ENCODE results near the gene AGER. TPM values are rescaled to one million over a fixed set of nuclear protein-coding genes. Genes with fewer than 3 reads are reported as not detected.

AGER gene
- total and polyA plus RNA-seq, 2 of the 4 experiments (the other 2 are of a cell fraction): 0.18 to 4.2 TPM

- Histone ChIP-seq H2AK5ac (ENCODE audit: low read depth, low read length) (no peak overlapping the region), H4K5ac (ENCODE audit: low read depth, low read length) (no peak overlapping the region), H3K27me3 (ENCODE audit: control insufficient read depth, insufficient read depth, low read length) (peaks cover 45% of the 10 kb centered on the region), H3K9ac (ENCODE audit: low read depth, low read length) (no peak overlapping the region), H3K36me3 (ENCODE audit: control insufficient read depth, insufficient read depth, low read length) (no peaks in the 10 kb centered on the region), H3K56ac (ENCODE audit: extremely low read depth, insufficient read depth, low read length) (no peak overlapping the region), H2AFZ (replicated peaks; ENCODE audit: low read length, poor library complexity) (no peak overlapping the region), H2AK9ac (replicated peaks; ENCODE audit: low read depth, low read length, poor library complexity) (no peak overlapping the region), H2BK15ac (ENCODE audit: low read depth, low read length) (no peak overlapping the region), H3K4me1 (ENCODE audit: control insufficient read depth, insufficient read depth, low read length) (no peaks in the 10 kb centered on the region), H3K4me3 (ENCODE audit: insufficient read depth, low read depth, low read length) (no peak overlapping the region), H3K27ac (ENCODE audit: insufficient read depth, low read length) (no peak overlapping the region), H3K9me3 (ENCODE audit: control insufficient read depth, insufficient read depth, low read length) (no peaks in the 10 kb centered on the region), H2BK120ac (ENCODE audit: low read depth, low read length) (no peak overlapping the region), H4K20me1 (ENCODE audit: insufficient read depth, low read length) (no peaks in the 10 kb centered on the region), H4K8ac (ENCODE audit: low read depth in 2 of 2, low read length in 2 of 2) (no peak overlapping the region), H3K23ac (ENCODE audit: low read depth, low read length) (no peak overlapping the region), H4K91ac (ENCODE audit: insufficient read depth, low read depth, low read length) (no peak overlapping the region), H2BK5ac (ENCODE audit: low read depth, low read length, poor library complexity, severe bottlenecking) (no peak overlapping the region), H3K79me1 (ENCODE audit: low read depth in 1 of 2, low read length in 2 of 2) (no peaks in the 10 kb centered on the region), H3K18ac (ENCODE audit: low read depth, low read length) (no peak overlapping the region), H2BK20ac (ENCODE audit: low read depth, low read length) (no peak overlapping the region), H3K14ac (replicated peaks; ENCODE audit: low read depth, low read length) (no peak overlapping the region), H3K9me1 (ENCODE audit: insufficient read depth, low read length) (no peaks in the 10 kb centered on the region), H3K4ac (ENCODE audit: low read depth, low read length) (no peak overlapping the region), H3K4me2 (ENCODE audit: low read depth, low read length) (no peak overlapping the region)
- POLR2A ChIA-PET (ENCODE audit: unreplicated experiment): no interaction called here
- in situ Hi-C loops (cut with MboI; ENCODE audit: low sequenced_read_pairs) (no loop called here), dilution Hi-C loops (cut with HindIII; ENCODE audit: low sequenced_read_pairs, unreplicated experiment) (no loop called here), intact Hi-C loops (cut with micrococcal nuclease) (no loop called here)
- ATAC-seq (ENCODE audit: low read depth) (no peak), DNase-seq (no peak)
- TF ChIP-seq RCOR1 (IDR thresholded peaks at IDR 0.05; ENCODE audit: insufficient replicate concordance, low read length): no peak
- no peak for TF ChIP-seq POLR2A (IDR thresholded peaks at IDR 0.05; ENCODE audit: low read depth, low read length)
- TF ChIP-seq SMC3 (IDR thresholded peaks at IDR 0.05; ENCODE audit: low read depth, low read length): no peak
- TF ChIP-seq MAZ (IDR thresholded peaks at IDR 0.05; ENCODE audit: borderline replicate concordance, low read depth, low read length): no peak
- no peak for TF ChIP-seq MXI1 (IDR thresholded peaks at IDR 0.05; ENCODE audit: borderline replicate concordance, low read depth, low read length)
- TF ChIP-seq NFE2L2 (IDR thresholded peaks at IDR 0.05; ENCODE audit: low read depth, low read length): no peak
- TF ChIP-seq CTCF (conservative IDR thresholded peaks at IDR 0.05; ENCODE audit: low read depth, low read length): no peak
- no peak for TF ChIP-seq RFX5 (IDR thresholded peaks at IDR 0.05; ENCODE audit: low read depth, low read length)
- CTCF ChIA-PET: no interaction called here
- BruUV-seq (replicated peaks): no TSS peak
- 35% methylated on average over 4 of the region's 11 CpGs; no CpG with 5 or more reads in 1 of the 2 experiments for WGBS, 2 experiments (ENCODE audit: extremely low coverage in 2 of 2, insufficient read length in 1 of 2)
These were observed 32.9 kb upstream of the AGER start for GRCh38 chr6:32216998-32217397.

All from IMR-90 (cell line).